Measurements from ENCODE around the gene GPAM.
A peak's percentile ranks its signal among the peaks of the same experiment; 100 is the strongest.

The GPAM gene

GRCh38 chr10:112182784-112183328, 709 bp downstream of the GPAM start:
- DNase-seq (ENCODE audit: low spot score) = no peak

- no peak for DNase-seq (ENCODE audit: low spot score)
Measured at GRCh38 chr10:112177247-112177646, 6.3 kb downstream of the GPAM start.

GRCh38 chr10:112176543-112176942, 7.0 kb downstream of the GPAM start:
- DNase-seq (ENCODE audit: low spot score) = no peak

GRCh38 chr10:112175409-112175808, 8.2 kb downstream of the GPAM start:
- DNase-seq (ENCODE audit: low spot score) = no peak

- DNase-seq (ENCODE audit: low spot score) = no peak
Measured at GRCh38 chr10:112173206-112173605, 10.4 kb downstream of the GPAM start.

GRCh38 chr10:112168733-112169132, 14.8 kb downstream of the GPAM start:
- no peak for DNase-seq (ENCODE audit: low spot score)

- DNase-seq (ENCODE audit: low spot score) = no peak
Measured at GRCh38 chr10:112166800-112167199, 16.8 kb downstream of the GPAM start.

GRCh38 chr10:112161757-112162518, 21.6 kb downstream of the GPAM start:
- DNase-seq (ENCODE audit: low spot score) = no peak

- DNase-seq (ENCODE audit: low spot score) = no peak
Measured at GRCh38 chr10:112160834-112161233, 22.7 kb downstream of the GPAM start.

- DNase-seq (ENCODE audit: low spot score) = no peak
Measured at GRCh38 chr10:112159469-112159868, 24.1 kb downstream of the GPAM start.

- DNase-seq (ENCODE audit: low spot score) = no peak
Measured at GRCh38 chr10:112151524-112152039, 32.0 kb downstream of the GPAM start.

- DNase-seq (ENCODE audit: low spot score) = no peak
Measured at GRCh38 chr10:112148331-112148730, 35.2 kb downstream of the GPAM start.

GRCh38 chr10:112146799-112147198, 36.8 kb downstream of the GPAM start:
- no peak for DNase-seq (ENCODE audit: low spot score)

- no peak for DNase-seq (ENCODE audit: low spot score)
Measured at GRCh38 chr10:112145263-112145662, 38.3 kb downstream of the GPAM start.

GRCh38 chr10:112143420-112143819, 40.1 kb downstream of the GPAM start:
- no peak for DNase-seq (ENCODE audit: low spot score)

- no peak for DNase-seq (ENCODE audit: low spot score)
Measured at GRCh38 chr10:112141292-112141691, 42.3 kb downstream of the GPAM start.

- peak; percentile 79 for DNase-seq (ENCODE audit: low spot score)
Measured at GRCh38 chr10:112140110-112140970, 43.2 kb downstream of the GPAM start.

- DNase-seq (ENCODE audit: low spot score) = no peak
Measured at GRCh38 chr10:112139176-112139575, 44.4 kb downstream of the GPAM start.

- DNase-seq (ENCODE audit: low spot score) = peak; percentile 84
Measured at GRCh38 chr10:112137154-112137987, 46.2 kb downstream of the GPAM start.

- DNase-seq (ENCODE audit: low spot score) = no peak
Measured at GRCh38 chr10:112136486-112137153, 46.9 kb downstream of the GPAM start.

GRCh38 chr10:112135604-112136003, 48.0 kb downstream of the GPAM start:
- no peak for DNase-seq (ENCODE audit: low spot score)
